H54 (cell line): ENCODE results near the gene MTHFS.
"Not testable (repeated sequence)": the region's sequence is repeated elsewhere in the genome, so short reads cannot be mapped to it uniquely, and the experiment has no call there.

Experiments
- DNase-seq: peaks from one replicate; pipeline ENCODE4 v3.0.0; 2011; ENCODE audit warnings: low spot score, mixed read lengths; ENCODE audit not compliant: insufficient read length
- FAIRE-seq: peaks from 3 replicates; lab custom pipeline; 2011; peaks lifted over from hg19 to GRCh38; lab: Jason Lieb, UNC
- POLR2A ChIP-seq: IDR thresholded peaks from 2 replicates; pipeline ENCODE4 v1.6.1; 2011; ENCODE audit warnings: low read depth, mild to moderate bottlenecking, low read length

Gene MTHFS

GRCh38 chr15:79900087-79900486, 3.3 kb upstream of the MTHFS start:
- FAIRE-seq (no peak), DNase-seq (no peak)
- no peak for TF ChIP-seq POLR2A

GRCh38 chr15:79898786-79899185, 2.0 kb upstream of the MTHFS start:
- FAIRE-seq, DNase-seq: not testable (repeated sequence)

GRCh38 chr15:79898369-79898768, 1.6 kb upstream of the MTHFS start:
- DNase-seq (no peak), FAIRE-seq (no peak)
- TF ChIP-seq POLR2A = no peak

- DNase-seq (no peak), FAIRE-seq (no peak)
Measured at GRCh38 chr15:79897701-79898113, 893 bp upstream of the MTHFS start.

GRCh38 chr15:79897380-79897678, 515 bp upstream of the MTHFS start:
- DNase-seq (no peak), FAIRE-seq (no peak)
- no peak for TF ChIP-seq POLR2A

More at GRCh38 chr15:79897701-79898113, 893 bp upstream of the MTHFS start:
- no peak for TF ChIP-seq POLR2A

GRCh38 chr15:79896131-79896633, 632 bp downstream of the MTHFS start:
- FAIRE-seq (no peak), DNase-seq (no peak)
- TF ChIP-seq POLR2A = no peak

GRCh38 chr15:79887054-79887930, 9.5 kb downstream of the MTHFS start:
- TF ChIP-seq POLR2A = no peak
- DNase-seq = no peak
- no peak for FAIRE-seq

GRCh38 chr15:79886124-79886523, 10.7 kb downstream of the MTHFS start:
- DNase-seq (no peak), FAIRE-seq (no peak)
- TF ChIP-seq POLR2A = no peak

GRCh38 chr15:79884204-79884596, 12.6 kb downstream of the MTHFS start:
- no peak for DNase-seq
- TF ChIP-seq POLR2A = no peak
- no peak for FAIRE-seq

GRCh38 chr15:79883579-79884203, 13.1 kb downstream of the MTHFS start:
- DNase-seq (no peak), FAIRE-seq (no peak)
- no peak for TF ChIP-seq POLR2A

- DNase-seq = no peak
- no peak for FAIRE-seq
- TF ChIP-seq POLR2A = no peak
Measured at GRCh38 chr15:79881668-79882067, 15.1 kb downstream of the MTHFS start.

GRCh38 chr15:79881254-79881653, 15.6 kb downstream of the MTHFS start:
- TF ChIP-seq POLR2A = no peak
- DNase-seq (no peak), FAIRE-seq (no peak)

- no peak for FAIRE-seq
- DNase-seq = no peak
- no peak for TF ChIP-seq POLR2A
Measured at GRCh38 chr15:79878078-79878705, 18.6 kb downstream of the MTHFS start.

GRCh38 chr15:79875213-79875612, 21.6 kb downstream of the MTHFS start:
- FAIRE-seq (no peak), DNase-seq (no peak)
- TF ChIP-seq POLR2A = no peak
